Astrocyte of the cerebellum (primary cell): Measurements from ENCODE around the gene PGAP3.
A peak's percentile ranks its signal among the peaks of the same experiment; 100 is the strongest.
"Not testable (repeated sequence)": the region's sequence is repeated elsewhere in the genome, so short reads cannot be mapped to it uniquely, and the experiment has no call there.

Experiments used
- DNase-seq: peaks from one replicate; pipeline ENCODE4 v3.0.0-alpha.2; 2011; ENCODE audit warnings: low read depth
- H3K4me3 ChIP-seq: 2 replicates; pipeline ENCODE4 v1.5.1; 2011; ENCODE audit warnings: mild to moderate bottlenecking, low read depth, low read length, moderate library complexity
- CTCF ChIP-seq: IDR thresholded peaks from 2 replicates; pipeline ENCODE4 v1.5.1; 2012; ENCODE audit warnings: low read length, low read depth, moderate library complexity, mild to moderate bottlenecking; ENCODE audit errors: missing control alignments
- in situ Hi-C: cut with HindIII; loops from 2 replicates; pipeline ENCODE4 v1.10.0; 2017; ENCODE audit warnings: low sequenced_read_pairs

PGAP3 gene

GRCh38 chr17:39730095-39730921 is 42.5 kb upstream of the PGAP3 start, which contains the start of gene MIEN1:
MIEN1 (minus strand) TSS chr17:39730532; CDS start chr17:39730495, 37 bp downstream.
- in situ Hi-C loops, result no loop called here
- DNase-seq, result peak; percentile 34
- TF ChIP-seq CTCF, result peak; percentile 77

GRCh38 chr17:39729280-39729851 is 41.5 kb upstream of the PGAP3 start:
- TF ChIP-seq CTCF, result no peak
- DNase-seq, result no peak
- H3K4me3 ChIP-seq, result peak overlapping the region; percentile 81
- in situ Hi-C loops, result no loop called here

More at GRCh38 chr17:39730095-39730921, 42.5 kb upstream of the PGAP3 start, which contains the start of gene MIEN1:
- H3K4me3 ChIP-seq, result peak within 1 kb of the TSS; percentile 81

- TF ChIP-seq CTCF, result no peak
- in situ Hi-C loops, result no loop called here
- no peak overlapping the region for H3K4me3 ChIP-seq
- DNase-seq, result no peak
Observed at GRCh38 chr17:39727556-39727955, 39.7 kb upstream of the PGAP3 start.

- H3K4me3 ChIP-seq, result no peak overlapping the region
- no peak for TF ChIP-seq CTCF
- DNase-seq, result no peak
- in situ Hi-C loops, result no loop called here
Observed at GRCh38 chr17:39726617-39727016, 38.8 kb upstream of the PGAP3 start.

GRCh38 chr17:39725923-39726322 is 38.1 kb upstream of the PGAP3 start:
- DNase-seq, in situ Hi-C loops, H3K4me3 ChIP-seq: not testable (repeated sequence)

- in situ Hi-C loops, result no loop called here
- H3K4me3 ChIP-seq, result no peak overlapping the region
- no peak for TF ChIP-seq CTCF
- no peak for DNase-seq
Observed at GRCh38 chr17:39724731-39725130, 36.9 kb upstream of the PGAP3 start.
